ENCODE measurements around the gene CCDC195.

DNA sequence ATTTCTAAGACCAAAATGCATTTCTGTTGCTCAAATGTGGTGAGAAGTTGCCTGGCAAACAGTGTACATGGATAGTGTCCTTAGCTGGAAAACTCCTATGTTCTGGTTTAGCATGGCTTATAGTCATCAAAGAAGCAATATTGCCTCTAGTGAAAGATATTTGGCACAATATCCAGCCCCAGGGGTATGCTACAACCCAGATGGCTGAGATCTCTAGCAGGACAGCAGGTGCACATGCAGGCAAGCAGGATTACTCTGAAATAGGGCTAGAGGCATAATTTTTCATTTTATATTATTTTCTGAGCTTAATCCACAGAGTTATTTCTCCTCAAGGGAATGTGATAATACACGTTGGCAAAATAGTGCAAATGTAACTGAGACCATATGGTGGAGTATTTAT, 34.0 kb downstream of the CCDC195 start:
- TF ChIP-seq, protein P1, sequence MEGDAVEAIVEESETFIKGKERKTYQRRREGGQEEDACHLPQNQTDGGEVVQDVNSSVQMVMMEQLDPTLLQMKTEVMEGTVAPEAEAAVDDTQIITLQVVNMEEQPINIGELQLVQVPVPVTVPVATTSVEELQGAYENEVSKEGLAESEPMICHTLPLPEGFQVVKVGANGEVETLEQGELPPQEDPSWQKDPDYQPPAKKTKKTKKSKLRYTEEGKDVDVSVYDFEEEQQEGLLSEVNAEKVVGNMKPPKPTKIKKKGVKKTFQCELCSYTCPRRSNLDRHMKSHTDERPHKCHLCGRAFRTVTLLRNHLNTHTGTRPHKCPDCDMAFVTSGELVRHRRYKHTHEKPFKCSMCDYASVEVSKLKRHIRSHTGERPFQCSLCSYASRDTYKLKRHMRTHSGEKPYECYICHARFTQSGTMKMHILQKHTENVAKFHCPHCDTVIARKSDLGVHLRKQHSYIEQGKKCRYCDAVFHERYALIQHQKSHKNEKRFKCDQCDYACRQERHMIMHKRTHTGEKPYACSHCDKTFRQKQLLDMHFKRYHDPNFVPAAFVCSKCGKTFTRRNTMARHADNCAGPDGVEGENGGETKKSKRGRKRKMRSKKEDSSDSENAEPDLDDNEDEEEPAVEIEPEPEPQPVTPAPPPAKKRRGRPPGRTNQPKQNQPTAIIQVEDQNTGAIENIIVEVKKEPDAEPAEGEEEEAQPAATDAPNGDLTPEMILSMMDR (conservative IDR thresholded peaks at IDR 0.05; ENCODE audit: low read depth, low read length): no peak
- no peak for TF ChIP-seq EZH2 (IDR thresholded peaks at IDR 0.05; ENCODE audit: borderline replicate concordance, low read depth, low read length, poor library complexity, severe bottlenecking)
